Keratinocyte (primary cell): ENCODE measurements around the gene ATAD1. TPM values are rescaled to one million over a fixed set of nuclear protein-coding genes. Genes with fewer than 3 reads are reported as not detected.

Experiments
- DNase-seq: peaks from one replicate; pipeline ENCODE4 v3.0.0-alpha.2; 2011; ENCODE audit warnings: low read depth, missing footprints, low spot score
- FAIRE-seq: peaks from 2 replicates; lab custom pipeline; 2011; peaks lifted over from hg19 to GRCh38; lab: Jason Lieb, UNC
- H2AFZ ChIP-seq: 2 replicates; pipeline ENCODE4 v1.6.0; 2012; ENCODE audit warnings: low read length, control low read depth, inconsistent platforms; ENCODE audit not compliant: control insufficient read depth
- H3K27ac ChIP-seq: 2 replicates; pipeline ENCODE4 v1.5.1; 2011; ENCODE audit warnings: low read length; ENCODE audit not compliant: control insufficient read depth, insufficient read depth
- H3K27me3 ChIP-seq: 3 replicates; pipeline ENCODE4 v1.6.0; 2011; ENCODE audit warnings: low read length; ENCODE audit not compliant: control insufficient read depth, insufficient read depth; ENCODE audit errors: extremely low read depth
- H3K36me3 ChIP-seq, 2 experiments: 2 replicates in 1 of 2; 3 replicates in 1 of 2; pipeline ENCODE4 v1.5.1; 2011; ENCODE audit warnings: low read length in 2 of 2, mild to moderate bottlenecking in 1 of 2; ENCODE audit not compliant: control insufficient read depth in 2 of 2, insufficient read depth in 2 of 2; ENCODE audit errors: extremely low read depth in 1 of 2
- H3K4me1 ChIP-seq: 3 replicates; pipeline ENCODE4 v1.5.1; 2011; ENCODE audit warnings: low read length; ENCODE audit not compliant: control insufficient read depth, insufficient read depth; ENCODE audit errors: extremely low read depth
- H3K4me2 ChIP-seq: 3 replicates; pipeline ENCODE4 v1.6.0; 2011; ENCODE audit warnings: low read depth, low read length; ENCODE audit not compliant: control insufficient read depth, insufficient read depth; ENCODE audit errors: extremely low read depth
- H3K4me3 ChIP-seq, 3 experiments: fragments of 200-600 bp in 1 of 3; sonication (generic) in 1 of 3; 2 replicates in 2 of 3; 3 replicates in 1 of 3; pipeline ENCODE4 v1.5.1; 2011 to 2016; ENCODE audit warnings: low read length in 3 of 3, mild to moderate bottlenecking in 3 of 3, control low read depth in 2 of 3, inconsistent platforms in 1 of 3, low read depth in 1 of 3, mixed read lengths in 1 of 3, mixed run types in 1 of 3, moderate library complexity in 1 of 3; ENCODE audit not compliant: control insufficient read depth in 2 of 3, insufficient read depth in 2 of 3; ENCODE audit errors: extremely low read depth in 1 of 3
- H3K79me2 ChIP-seq: 2 replicates; pipeline ENCODE4 v1.6.0; 2012; ENCODE audit warnings: low read length; ENCODE audit not compliant: control insufficient read depth, insufficient read depth
- H3K9ac ChIP-seq: 3 replicates; pipeline ENCODE4 v1.6.0; 2011; ENCODE audit warnings: low read length; ENCODE audit not compliant: control insufficient read depth, insufficient read depth; ENCODE audit errors: extremely low read depth
- H3K9me1 ChIP-seq: 3 replicates; pipeline ENCODE4 v1.6.0; 2011; ENCODE audit warnings: low read length; ENCODE audit not compliant: control insufficient read depth, insufficient read depth; ENCODE audit errors: extremely low read depth
- H3K9me3 ChIP-seq: 2 replicates; pipeline ENCODE4 v1.5.1; 2012; ENCODE audit warnings: low read depth, low read length; ENCODE audit not compliant: control insufficient read depth
- H4K20me1 ChIP-seq: 3 replicates; pipeline ENCODE4 v1.6.0; 2011; ENCODE audit warnings: low read length; ENCODE audit not compliant: control insufficient read depth, insufficient read depth; ENCODE audit errors: extremely low read depth
- CTCF ChIP-seq, 3 experiments: IDR thresholded peaks in 1 of 3; conservative IDR thresholded peaks in 1 of 3; optimal IDR thresholded peaks in 1 of 3; 2 replicates in 2 of 3; 3 replicates in 1 of 3; pipeline versions ENCODE3 to v1.5.1; 2011; ENCODE audit warnings: low read length in 3 of 3, mild to moderate bottlenecking in 3 of 3, moderate library complexity in 2 of 3, control low read depth in 1 of 3, inconsistent platforms in 1 of 3; ENCODE audit not compliant: insufficient read depth in 2 of 3; ENCODE audit errors: extremely low read depth in 1 of 3
- EZH2 ChIP-seq: IDR thresholded peaks from one replicate; pipeline ENCODE4 v1.6.1; 2012; ENCODE audit warnings: inconsistent platforms, mild to moderate bottlenecking, low read length, moderate library complexity
- dilution Hi-C: fragments of 300-500 bp; cut with MboI; formaldehyde crosslinking; loops from one replicate; pipeline ENCODE4 v1.7.0; 2020; ENCODE audit warnings: low sequenced_read_pairs; ENCODE audit not compliant: extremely low pct_ligation_motif_present
- polyA plus RNA-seq, 5 experiments: library from polyadenylated mRNA; depleted of rRNA in 3 of 5; stranded (reverse) in 3 of 5; stranded (forward) in 1 of 5; unstranded in 1 of 5; fragments of >200 nt; gene quantifications; 1 replicate in 1 of 5; 2 replicates in 3 of 5; 3 replicates in 1 of 5; pipeline versions ENCODE4 v1.2.1 to v1.2.3, GENCODE V29; 2011 to 2012; ENCODE audit warnings: missing spikeins in 2 of 5, low read depth in 1 of 5, low replicate concordance in 1 of 5

ATAD1 gene
- polyA plus RNA-seq, 1 donor (not counting 4 experiments of a cell fraction or from before 2014, with no cell fraction given), result 51.0 TPM

DNA sequence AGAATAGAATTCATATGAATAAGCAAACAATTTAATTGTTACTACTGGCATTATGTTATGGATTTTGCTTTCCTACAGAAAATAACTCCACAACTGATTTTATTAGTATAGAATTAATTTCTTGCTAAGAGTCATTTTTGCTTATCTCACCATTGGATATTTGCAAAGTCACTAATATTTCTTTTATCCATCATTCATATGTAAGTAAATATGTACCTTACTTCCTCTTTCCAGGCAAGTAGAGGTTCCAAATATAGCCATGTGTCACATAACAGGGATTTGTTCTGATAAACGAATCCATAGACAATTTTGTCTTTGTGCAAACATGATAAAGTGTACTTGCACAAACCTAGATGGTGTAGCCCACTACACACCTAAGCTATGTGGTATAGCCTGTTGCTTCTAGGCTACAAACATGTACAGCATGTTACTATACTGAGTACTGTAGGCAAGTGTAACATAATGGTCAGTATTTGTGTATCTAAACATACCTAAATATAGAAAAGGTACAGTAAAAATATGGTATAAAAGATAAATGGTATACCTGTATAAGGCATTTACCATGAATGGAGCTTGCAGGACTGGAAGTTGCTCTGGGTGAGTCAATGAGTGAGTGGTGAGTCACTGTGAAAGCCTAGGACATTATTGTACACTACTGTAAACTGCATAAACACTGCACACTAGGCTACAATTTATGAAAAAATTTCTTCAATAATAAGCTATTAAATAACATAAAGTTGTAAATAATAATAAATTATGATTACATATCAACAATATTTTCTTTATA lies 27.0 kb upstream of the ATAD1 start:
- H3K9ac ChIP-seq, result no peak overlapping the region
- H4K20me1 ChIP-seq, result no peaks in the 10 kb centered on the region
- no peaks in the 10 kb centered on the region for H3K36me3 ChIP-seq
- H3K27ac ChIP-seq, result peak overlapping the region; percentile 77
- no peak overlapping the region for H3K4me3 ChIP-seq
- DNase-seq (no peak), FAIRE-seq (no peak)
- peak overlapping the region; percentile 61 for H3K4me2 ChIP-seq
- peaks cover 40% of the 10 kb centered on the region for H3K4me1 ChIP-seq
- no peaks in the 10 kb centered on the region for H3K9me3 ChIP-seq
- TF ChIP-seq EZH2 (no peak), CTCF (optimal IDR thresholded peaks at IDR 0.05 in 1 of 3, IDR thresholded peaks at IDR 0.05 in 1 of 3, conservative IDR thresholded peaks at IDR 0.05 in 1 of 3; ENCODE audit: extremely low read depth in 1 of 3, insufficient read depth in 2 of 3, low read length in 3 of 3) (no peak)
- no peaks in the 10 kb centered on the region for H3K79me2 ChIP-seq
- no peaks in the 10 kb centered on the region for H3K9me1 ChIP-seq
- H3K27me3 ChIP-seq, result no peaks in the 10 kb centered on the region
- no peak overlapping the region for H2AFZ ChIP-seq
- dilution Hi-C loops, result no loop called here

DNA sequence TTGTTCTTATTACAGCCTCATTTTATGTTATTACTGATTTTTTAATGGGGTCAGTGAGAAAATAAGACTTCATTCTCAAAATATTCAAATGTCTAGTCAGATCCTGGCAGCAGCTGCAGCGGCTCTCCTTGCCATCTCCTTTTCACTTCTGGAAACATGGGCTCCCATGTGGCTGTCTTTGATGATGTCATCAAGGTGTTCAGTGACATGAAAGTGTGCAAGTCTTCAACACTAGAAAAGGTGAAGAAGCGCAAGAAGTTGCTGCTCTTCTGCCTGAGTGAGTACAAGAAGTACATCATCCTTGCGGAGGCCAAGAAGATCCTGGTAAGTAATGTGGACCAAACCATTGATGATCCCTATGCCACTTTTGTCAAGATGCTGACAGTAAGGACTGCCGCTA lies 25.7 kb upstream of the ATAD1 start:
- Histone ChIP-seq H3K27ac (no peak overlapping the region), H4K20me1 (no peaks in the 10 kb centered on the region), H3K79me2 (no peaks in the 10 kb centered on the region), H3K9me1 (no peaks in the 10 kb centered on the region), H3K4me2 (no peak overlapping the region), H3K4me3 (no peak overlapping the region), H3K36me3 (no peaks in the 10 kb centered on the region), H3K9me3 (no peaks in the 10 kb centered on the region), H3K27me3 (no peaks in the 10 kb centered on the region), H3K9ac (no peak overlapping the region), H2AFZ (no peak overlapping the region), H3K4me1 (peaks cover 37% of the 10 kb centered on the region)
- DNase-seq, result no peak
- dilution Hi-C loops, result no loop called here
- FAIRE-seq, result no peak
- TF ChIP-seq CTCF (optimal IDR thresholded peaks at IDR 0.05 in 1 of 3, IDR thresholded peaks at IDR 0.05 in 1 of 3, conservative IDR thresholded peaks at IDR 0.05 in 1 of 3; ENCODE audit: extremely low read depth in 1 of 3, insufficient read depth in 2 of 3, low read length in 3 of 3) (no peak), EZH2 (no peak)
